IPS DF 4.7 (cell line): Measurements from ENCODE around the gene CACFD1.
"Not testable (repeated sequence)": the region's sequence is repeated elsewhere in the genome, so short reads cannot be mapped to it uniquely, and the experiment has no call there.

ENCODE experiments used
- DNase-seq: peaks from one replicate; pipeline ENCODE4 v3.0.0-alpha.2; 2013; ENCODE audit warnings: low spot score; ENCODE audit errors: extremely low read depth

The CACFD1 gene

DNA sequence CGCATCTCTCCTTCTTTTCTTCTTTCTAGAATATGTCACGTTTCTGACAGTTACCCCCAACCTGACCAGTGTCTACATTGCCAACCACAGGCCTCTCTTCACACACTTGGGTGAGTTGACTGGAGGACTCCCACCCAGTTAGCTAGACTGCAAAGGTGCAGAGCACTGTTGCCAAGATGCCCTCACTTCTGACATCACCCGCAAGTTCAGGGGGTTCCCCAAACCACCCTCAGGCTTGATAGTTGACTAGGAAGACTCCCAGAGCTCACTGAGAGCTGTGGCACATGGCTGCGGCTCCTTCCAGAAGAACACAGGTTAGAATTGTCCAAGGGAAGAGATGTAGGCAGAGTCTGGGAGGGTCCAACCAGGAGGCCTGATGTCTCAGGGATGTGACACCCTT lies 20.4 kb upstream of the CACFD1 start:
- no peak for DNase-seq

GRCh38 chr9:133440874-133441273 lies 18.9 kb upstream of the CACFD1 start:
- DNase-seq = no peak

DNA sequence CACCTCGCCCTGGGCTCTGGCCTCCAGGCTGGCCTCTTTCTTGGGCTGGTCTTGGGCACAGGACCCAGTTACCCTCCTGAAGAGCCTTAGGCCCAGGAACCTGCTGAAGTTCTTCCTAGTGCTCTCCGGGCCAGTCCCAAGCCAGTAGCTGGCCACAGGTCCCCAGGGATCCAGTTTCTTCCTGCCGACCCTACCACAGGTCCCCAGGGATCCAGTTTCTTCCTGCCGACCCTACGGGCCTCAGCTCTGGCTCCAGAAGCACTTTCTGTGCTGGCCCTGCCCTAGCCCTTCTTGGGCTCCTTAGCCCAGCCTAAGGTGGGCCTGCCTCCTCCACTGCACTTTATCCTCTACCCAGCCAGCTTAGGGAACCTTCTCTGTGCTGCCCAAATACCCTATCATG lies 18.2 kb upstream of the CACFD1 start:
- DNase-seq = no peak

DNA sequence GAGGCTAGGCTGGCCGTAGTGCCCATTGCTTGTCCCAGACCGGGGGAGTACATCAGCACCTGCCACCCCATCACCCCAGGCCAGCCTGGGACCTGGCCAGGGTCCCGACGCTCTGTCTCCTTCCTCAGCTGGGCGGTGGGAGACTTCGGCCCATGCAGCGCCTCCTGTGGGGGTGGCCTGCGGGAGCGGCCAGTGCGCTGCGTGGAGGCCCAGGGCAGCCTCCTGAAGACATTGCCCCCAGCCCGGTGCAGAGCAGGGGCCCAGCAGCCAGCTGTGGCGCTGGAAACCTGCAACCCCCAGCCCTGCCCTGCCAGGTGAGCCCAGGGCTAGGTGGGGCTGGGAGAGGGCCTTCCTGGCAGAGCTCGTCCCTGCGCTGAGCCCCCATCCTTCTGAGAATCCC lies 16.5 kb upstream of the CACFD1 start:
- no peak for DNase-seq

DNA sequence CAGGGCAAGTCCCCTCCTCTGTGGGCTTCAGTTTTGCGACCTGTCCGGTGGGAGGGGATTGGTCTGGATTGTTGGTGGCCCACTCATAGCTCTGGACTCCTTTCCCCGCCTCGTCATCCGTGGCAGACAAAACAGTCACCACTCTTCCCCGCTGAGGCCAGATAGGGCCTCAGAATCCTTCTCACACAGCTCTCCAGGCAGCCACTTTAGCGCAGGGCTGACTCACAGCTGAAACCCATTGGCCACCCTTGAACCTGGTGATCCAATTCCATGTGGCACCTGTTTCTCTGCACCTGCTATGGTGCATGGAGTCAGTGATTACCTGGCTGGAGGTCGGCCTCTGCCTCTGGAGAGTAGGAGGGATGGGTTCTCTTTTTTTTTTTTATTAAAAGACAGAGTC lies 15.8 kb upstream of the CACFD1 start:
- no peak for DNase-seq

DNA sequence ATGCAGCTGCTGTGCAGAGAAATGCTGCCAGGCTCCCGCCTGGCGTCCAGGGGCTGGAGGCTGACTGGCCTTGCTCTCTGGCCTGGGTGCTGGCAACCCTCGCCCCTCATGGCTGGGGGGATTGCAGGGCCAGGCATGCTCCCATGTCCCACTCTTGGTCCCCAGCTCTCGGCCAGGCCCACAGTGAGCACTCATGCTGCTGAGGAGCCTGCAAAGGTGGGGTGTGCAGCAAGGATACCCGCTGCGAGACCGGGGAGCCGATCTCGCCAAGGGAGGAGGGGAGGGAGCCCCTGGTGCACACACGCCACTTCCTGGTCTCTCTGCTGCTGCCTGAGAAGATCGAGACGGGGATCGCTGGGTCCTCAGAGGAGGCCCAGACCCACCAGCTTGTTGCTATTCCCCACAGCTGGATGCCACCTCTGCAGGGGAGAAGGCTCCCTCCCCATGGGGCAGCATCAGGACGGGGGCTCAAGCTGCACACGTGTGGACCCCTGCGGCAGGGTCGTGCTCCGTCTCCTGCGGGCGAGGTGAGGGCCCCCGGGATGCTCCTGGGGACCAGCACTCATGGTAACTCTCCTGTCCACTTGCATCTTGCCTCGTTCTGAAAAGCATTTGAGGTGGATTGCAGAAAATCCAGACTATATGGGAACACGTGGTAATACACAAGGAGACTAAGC lies 14.3 kb upstream of the CACFD1 start:
- no peak for DNase-seq

- no peak for DNase-seq
These were observed 11.2 kb upstream of the CACFD1 start for GRCh38 chr9:133448487-133448972.

DNA sequence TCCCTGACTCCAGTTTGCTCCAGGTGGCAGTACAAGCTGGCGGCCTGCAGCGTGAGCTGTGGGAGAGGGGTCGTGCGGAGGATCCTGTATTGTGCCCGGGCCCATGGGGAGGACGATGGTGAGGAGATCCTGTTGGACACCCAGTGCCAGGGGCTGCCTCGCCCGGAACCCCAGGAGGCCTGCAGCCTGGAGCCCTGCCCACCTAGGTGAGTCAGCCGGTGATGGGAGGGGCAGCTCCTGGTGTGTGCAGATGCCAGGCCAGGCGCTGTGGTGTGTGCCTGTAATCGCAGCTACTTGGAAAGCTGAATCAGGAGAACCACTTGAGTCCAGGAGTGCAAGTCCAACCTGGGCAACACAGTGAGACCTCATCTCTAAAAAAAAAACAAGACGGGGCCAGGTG lies 10.0 kb upstream of the CACFD1 start:
- no peak for DNase-seq

DNA sequence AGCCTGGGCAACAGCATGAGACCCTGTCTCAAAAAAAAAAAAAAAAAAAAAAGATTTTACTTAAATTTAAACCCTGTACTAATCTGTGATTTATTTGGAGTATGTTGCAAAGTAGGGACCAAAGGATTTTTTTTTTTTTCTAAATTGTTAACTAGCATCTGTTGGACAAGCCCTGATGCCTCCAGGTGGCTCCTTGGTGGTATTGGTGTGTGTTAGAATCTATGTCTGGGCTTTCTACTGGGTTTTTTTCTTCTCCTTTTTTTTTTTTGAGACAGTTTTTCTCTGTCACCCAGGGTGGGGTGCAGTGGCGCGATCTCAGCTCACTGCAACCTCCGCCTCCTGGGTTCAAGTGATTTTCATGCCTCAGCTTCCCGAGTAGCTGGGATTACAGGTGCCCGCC lies 7.9 kb upstream of the CACFD1 start:
- not testable (repeated sequence) for DNase-seq

GRCh38 chr9:133452562-133452961 lies 7.2 kb upstream of the CACFD1 start:
- DNase-seq = no peak

- DNase-seq = no peak
These were observed 6.1 kb upstream of the CACFD1 start for GRCh38 chr9:133453651-133454050.

DNA sequence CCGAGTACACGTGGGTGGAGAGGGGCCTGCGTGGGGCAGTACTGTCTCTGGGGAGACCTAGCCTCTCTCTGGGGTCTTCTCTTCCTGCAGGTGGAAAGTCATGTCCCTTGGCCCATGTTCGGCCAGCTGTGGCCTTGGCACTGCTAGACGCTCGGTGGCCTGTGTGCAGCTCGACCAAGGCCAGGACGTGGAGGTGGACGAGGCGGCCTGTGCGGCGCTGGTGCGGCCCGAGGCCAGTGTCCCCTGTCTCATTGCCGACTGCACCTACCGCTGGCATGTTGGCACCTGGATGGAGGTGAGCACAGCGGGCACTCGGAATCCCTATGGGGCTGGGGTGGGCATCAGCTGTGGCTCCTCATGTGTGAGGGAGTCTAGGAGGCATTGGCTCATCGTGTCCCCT lies 5.5 kb upstream of the CACFD1 start:
- DNase-seq = no peak

DNA sequence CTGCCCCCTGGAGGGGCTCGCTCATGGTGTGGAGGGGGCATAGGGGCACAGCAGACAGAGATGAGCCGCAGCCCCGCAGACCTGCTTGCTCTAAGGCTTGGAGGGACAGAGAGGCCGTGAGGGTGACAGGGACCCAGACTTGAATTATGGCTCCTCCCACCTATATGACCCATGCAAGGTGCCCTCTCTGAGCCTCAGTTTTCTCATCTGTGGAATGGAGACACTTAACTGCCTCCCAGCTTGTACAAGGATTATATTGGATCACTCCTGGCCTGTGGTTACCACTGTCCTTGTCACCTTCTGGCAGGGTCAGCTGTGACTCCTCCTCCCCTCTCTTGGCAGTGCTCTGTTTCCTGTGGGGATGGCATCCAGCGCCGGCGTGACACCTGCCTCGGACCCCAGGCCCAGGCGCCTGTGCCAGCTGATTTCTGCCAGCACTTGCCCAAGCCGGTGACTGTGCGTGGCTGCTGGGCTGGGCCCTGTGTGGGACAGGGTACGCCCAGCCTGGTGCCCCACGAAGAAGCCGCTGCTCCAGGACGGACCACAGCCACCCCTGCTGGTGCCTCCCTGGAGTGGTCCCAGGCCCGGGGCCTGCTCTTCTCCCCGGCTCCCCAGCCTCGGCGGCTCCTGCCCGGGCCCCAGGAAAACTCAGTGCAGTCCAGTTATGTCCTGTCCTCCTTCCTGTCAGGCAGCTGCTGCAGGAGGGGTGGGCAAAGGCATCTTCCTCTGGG lies 4.7 kb upstream of the CACFD1 start:
- DNase-seq = no peak

- no peak for DNase-seq
These were observed 3.8 kb upstream of the CACFD1 start for GRCh38 chr9:133455936-133456335.

DNA sequence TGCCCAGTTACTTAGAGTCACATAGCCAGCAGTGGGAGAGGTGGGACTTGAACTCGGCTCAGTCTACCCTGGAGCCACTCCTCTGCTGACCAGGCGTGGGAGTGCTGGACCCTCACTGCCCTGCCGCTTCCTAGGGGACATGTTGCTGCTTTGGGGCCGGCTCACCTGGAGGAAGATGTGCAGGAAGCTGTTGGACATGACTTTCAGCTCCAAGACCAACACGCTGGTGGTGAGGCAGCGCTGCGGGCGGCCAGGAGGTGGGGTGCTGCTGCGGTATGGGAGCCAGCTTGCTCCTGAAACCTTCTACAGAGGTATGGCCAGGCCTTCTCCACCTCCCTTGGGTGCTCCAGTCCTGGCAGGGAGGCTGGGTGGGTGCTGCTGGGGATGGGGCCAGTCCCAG lies 3.4 kb upstream of the CACFD1 start:
- DNase-seq = no peak

- no peak for DNase-seq
These were observed 2.5 kb upstream of the CACFD1 start for GRCh38 chr9:133457233-133457632.

DNA sequence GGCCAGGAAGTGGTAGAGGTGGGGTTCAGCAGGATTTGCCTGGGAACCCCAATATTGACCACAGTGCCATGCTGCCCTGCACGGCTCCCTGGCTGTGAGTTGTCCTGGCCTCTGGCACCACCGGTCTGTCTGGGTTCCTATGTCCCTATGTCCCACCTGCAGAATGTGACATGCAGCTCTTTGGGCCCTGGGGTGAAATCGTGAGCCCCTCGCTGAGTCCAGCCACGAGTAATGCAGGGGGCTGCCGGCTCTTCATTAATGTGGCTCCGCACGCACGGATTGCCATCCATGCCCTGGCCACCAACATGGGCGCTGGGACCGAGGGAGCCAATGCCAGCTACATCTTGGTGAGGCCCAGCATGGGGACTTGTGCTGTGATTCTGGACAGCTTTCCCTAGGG lies 2.0 kb upstream of the CACFD1 start:
- no peak for DNase-seq

- no peak for DNase-seq
These were observed 1.0 kb upstream of the CACFD1 start for GRCh38 chr9:133458643-133459312.

GRCh38 chr9:133460405-133461175 lies 812 bp downstream of the CACFD1 start:
- DNase-seq = no peak

- DNase-seq = no peak
These were observed 2.2 kb downstream of the CACFD1 start for GRCh38 chr9:133461975-133462374.

DNA sequence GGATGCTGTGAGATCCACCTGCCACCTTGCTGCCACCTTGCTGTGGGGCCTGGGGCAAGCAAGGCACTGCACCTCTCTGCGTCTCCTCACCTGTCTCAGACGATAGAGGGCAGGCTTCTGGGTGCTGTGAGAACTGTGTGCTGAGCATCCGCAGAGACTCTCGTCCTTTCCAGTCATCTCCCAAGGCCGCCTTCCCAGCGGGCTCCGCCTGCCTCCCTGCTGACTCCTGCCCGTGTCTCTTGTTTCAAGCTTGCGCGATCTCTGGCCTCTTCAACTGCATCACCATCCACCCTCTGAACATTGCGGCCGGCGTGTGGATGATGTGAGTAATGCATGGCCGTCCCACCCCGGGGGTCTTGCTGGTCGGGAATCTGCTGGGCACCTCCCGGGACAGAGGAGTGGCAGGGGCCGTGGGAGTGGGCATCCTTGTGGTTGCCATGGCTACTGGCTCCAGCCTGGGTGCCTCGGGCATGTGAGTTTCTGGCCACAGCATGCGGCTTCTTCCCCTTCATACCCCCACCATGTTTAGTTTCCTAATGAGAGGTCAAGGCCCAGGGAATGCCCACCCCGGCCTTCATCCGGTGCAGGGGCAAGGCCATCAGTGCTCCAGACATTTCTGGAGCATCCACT lies 3.6 kb downstream of the CACFD1 start:
- DNase-seq = no peak
